ENCODE data around the gene WIPI1.

WIPI1 gene

DNA sequence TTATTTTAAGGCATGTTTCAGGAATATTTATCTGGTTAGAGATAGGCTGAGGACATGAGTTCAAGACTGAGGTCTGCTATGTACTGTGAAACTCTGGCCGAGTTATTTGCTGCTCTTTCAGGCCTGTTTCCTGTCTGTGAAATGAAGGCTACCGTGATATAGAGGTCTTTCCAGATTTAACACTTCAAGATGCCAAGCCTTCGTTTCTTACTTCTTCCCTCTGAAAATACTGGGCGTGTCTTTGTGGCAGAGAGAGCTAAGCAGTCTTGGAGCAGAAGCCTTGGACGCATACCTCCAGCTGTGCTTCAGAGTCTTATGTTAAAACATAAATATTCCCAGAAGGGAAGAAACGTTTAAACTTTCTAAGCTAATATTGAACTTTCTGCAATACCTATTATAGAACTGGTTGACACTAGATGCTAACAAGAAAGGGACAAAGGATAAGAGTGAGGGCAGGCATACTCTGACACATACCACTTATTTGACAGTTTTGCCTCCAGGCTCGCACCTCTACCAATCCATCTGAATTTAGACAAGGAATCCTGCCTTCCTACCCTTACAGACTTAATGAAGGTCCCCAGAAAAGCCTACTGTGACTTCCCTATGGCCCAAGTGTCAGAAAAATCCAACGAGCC, 17.5 kb downstream of the WIPI1 start:
- DNase-seq (ENCODE audit: low read depth in 2 of 2): no peak

DNA sequence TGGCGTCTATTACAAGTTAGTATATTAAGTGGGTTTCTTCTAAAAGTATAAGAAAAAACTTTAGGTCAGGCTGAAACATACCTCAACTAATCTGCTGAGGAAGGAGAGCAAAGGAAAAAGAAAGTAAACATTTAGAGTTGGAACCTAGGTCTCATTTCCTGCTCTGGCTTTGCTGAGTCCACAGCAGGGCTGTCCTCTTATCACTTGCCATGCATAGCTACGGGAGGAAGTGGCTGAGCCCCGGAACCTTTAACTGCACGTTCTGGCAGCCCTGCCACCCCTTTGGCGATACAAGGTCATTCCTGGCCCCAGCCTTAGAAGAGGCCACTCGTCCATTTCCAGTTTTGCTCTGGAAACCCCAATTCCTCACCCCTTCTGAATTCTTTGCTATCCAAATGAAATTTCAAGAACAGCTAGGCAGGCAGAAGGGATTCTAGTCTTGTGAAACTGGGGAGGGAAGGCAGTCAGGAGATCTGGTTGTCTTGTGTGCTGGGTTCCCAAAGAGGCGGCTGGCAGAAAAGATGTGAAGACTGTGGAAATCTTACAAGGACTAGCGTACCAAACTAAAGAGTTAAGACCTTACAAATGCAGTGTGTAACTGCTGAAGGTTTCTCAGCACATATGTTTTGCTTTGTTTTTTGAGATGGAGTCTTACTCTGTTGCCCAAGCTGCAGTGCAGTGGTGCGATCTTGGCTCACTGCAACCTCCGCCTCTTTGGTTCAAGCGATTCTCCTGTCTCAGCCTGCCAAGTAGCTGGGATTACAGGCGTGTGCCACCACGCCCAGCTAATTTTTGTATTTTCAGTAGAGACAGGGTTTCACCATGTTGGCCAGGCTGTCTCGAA, 19.1 kb downstream of the WIPI1 start:
- DNase-seq (ENCODE audit: low read depth in 2 of 2): no peak

DNA sequence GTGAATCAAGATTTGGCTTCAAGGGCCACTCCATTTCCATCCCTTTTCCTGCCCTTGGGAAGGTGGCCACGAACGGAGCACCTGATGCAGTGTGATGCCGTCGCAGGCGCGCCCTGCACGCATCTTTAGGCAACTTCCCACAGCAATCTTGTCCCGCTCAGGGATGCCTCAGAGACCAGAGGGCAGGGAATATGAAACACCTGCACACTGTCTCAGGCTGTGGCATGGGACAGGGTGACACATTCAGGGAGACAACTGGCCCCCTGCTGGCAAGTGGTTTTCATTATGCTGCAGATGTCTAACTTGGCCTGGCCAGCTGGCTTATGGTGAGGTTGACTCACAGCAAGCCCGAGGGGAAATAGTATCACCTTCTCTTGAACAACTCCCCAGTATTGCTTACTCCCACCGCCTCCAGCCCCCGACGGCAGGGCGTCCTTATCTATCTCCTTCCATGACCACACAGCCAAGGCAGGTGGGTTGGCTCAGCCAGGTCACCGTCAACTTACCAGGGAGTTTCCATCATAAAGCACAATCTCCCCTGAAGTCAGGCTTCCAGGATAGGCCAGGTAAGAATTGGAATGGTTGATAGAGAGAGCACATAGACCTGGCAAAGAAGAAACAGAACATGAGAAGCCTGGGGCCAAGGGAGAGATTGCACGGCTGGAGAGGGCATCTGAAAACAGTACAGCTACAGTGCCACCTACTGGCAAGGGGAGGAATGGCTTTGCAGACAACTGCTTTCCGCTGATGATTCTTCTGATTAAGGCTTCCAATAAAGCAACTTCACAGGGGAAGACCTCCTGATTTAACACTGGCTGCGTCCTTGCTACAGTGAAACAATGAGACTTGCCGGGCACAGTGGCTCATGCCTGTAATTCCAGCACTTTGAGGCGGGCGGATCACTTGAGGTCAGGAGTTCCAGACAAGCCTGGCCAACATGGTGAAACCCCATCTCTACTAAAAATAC, 21.1 kb downstream of the WIPI1 start:
- DNase-seq (ENCODE audit: low read depth in 2 of 2): peak; percentile 62 to 64

DNA sequence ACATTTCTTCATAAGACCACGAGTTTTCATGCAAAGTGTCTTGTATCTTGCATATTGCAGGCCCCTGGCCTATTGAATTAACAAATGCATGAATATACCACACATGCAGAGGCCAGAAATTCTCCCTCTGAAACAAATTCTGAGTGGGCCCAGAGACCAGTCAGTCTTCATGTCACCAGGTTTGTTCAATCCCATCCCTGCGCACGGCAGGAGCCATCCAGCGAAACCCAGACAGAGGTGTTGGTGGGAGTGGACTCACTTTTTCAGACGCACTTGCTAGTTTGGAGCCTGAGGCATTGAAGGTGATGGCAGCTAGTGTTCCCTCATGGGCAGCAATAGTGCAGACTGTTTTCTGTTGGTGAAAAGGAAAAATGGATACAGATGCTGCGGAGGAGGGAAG, 21.9 kb downstream of the WIPI1 start:
- DNase-seq (ENCODE audit: low read depth in 2 of 2): no peak

DNA sequence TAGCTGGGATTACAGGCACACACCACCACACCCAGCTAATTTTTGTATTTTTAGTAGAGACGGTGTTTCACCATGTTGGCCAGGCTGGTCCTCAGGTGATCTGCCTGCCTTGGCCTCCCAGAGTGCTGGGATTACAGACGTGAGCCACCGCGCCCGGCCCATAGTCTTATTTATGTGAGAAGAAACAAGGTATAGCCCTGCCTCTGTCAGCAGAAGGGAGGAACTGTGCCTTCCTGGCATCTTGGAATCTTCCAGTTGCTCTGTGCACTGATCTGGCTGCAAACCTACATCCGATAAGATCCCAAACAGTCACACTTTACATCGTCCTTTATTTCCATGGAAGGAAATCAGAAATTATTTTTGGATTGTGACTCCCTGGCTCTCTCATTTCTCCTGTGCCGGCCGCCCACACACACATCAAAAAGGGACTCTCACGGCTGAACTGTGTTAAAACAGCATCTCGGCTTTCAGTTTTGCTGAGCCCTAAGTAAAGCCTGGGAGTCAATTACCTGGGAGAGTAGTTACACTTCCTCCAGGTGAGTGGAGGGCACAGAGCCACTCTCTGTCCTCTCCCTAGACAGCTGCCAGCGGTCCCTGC, 23.3 kb downstream of the WIPI1 start:
- no peak for DNase-seq (ENCODE audit: low read depth in 2 of 2)

DNA sequence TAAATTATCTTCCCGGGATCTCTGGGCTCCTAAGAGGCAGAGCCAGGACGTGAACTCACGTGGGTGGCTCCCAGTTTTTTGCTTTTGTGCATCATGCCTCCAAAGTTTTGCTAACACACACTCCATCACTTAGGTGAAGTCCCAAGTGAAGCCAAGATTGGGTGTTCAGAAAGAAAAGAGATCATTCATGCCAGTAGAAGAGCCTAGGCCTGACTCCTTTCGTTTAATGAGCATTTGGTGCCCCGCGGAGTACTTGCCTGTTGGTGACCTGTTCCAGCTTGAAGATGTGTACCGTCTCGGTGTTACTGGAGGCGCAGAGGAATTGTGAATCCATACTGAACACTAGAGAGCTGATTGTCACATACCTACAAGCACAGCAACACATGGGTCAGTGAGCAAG, 24.1 kb downstream of the WIPI1 start:
- DNase-seq (ENCODE audit: low read depth in 2 of 2): no peak

DNA sequence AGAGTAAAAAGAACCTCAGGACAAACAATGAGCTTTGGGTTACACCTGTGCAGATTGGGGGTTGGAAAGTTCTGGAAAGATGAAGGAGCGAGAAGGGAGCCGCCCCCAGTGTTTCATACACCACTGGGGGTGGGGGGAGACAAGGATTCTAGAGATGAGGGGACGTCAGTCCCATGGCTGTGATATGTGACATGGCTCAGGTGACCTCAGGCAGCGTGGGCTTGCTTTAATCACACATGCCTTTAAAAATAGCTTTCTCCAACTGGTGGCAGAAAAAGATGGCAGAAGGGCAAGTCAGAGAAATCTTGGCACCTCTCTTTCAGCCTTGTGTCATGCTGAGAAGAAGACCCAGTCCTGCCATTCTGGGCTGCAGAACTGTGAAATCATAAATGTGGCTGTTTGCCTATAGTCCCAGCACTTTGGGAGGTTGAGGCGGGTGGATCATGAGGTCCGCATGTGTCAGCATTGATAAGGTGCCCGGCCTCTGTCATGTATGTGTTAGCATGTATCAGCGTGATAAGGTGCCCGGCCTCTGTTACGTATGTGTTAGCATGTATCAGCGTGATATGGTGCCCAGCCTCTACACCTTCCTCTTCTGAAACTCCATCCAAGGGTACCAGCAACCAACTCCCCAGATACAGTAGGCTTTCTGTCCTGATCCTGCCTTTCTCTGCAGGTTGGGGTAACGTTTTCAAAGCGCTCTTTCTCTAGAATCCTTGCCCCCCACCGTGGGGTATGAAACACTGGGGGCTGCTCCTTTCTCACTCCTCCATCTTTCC, 25.0 kb downstream of the WIPI1 start:
- DNase-seq (ENCODE audit: low read depth in 2 of 2): no peak

DNA sequence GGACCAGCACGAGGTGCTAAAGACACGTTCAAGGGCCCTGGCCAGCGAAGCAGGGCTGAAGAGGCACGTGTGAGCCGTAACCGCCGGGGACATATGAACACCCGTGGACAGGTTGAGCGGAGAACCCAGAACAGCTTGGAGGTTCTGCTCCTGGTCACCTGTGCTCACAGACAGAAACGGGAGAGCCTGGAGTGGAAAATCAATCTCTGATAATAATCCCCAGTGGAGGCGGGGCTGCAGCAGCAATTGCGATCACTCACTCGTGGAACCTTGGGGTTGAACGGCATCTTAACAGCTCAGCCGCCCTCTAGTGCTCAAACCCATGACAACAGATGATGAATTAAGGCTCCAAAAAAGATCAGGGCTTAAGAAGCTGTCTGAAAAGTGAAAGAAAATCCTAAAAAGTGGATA, 25.6 kb downstream of the WIPI1 start:
- no peak for DNase-seq (ENCODE audit: low read depth in 2 of 2)

DNA sequence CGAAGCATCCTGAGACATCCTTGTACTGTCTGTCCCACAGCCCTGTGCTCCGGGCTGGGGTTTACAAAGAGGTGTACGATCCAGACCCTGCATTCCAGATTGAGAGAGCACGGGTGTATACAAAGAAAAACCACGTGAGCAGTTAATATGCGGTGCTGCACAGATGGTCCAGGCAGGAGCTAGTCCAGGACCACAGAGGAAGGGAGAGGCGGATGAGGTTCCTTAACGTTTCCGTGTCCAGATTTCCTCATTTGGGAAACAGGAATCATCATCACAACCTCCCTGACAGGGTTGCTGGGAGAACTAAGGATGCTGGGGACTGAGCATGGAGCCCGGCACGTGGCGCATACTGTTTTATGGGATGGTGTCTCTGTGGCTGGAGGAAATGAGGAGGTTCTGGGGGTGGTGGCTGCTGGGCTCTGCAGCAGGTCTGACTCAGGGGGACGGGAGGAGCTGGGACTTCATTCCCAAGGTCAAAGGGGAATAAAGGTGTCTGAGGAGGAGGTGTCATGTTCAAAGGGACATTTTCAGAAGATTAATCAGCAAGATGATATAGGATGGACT, 26.2 kb downstream of the WIPI1 start:
- DNase-seq (ENCODE audit: low read depth in 2 of 2): no peak

DNA sequence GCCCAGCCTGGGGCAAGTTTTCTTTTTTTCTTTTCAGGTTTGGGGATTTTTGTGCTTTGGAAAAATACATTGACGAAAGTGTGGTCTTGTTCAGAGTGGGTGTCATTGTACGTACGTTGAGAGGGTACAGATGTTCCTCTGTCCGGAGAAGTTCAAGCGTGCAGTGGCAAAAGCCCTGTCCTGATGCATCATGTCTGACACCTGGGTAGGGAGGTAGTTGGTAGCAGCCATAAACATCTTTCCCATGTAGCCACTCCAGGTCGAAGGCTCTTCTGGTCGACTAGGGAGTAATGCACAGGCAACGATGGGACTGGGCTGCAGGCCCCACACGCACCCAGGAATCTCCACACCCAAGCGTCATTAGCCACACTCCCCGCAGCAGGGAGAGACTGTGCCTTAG, 27.4 kb downstream of the WIPI1 start:
- DNase-seq (ENCODE audit: low read depth in 2 of 2): no peak

DNA sequence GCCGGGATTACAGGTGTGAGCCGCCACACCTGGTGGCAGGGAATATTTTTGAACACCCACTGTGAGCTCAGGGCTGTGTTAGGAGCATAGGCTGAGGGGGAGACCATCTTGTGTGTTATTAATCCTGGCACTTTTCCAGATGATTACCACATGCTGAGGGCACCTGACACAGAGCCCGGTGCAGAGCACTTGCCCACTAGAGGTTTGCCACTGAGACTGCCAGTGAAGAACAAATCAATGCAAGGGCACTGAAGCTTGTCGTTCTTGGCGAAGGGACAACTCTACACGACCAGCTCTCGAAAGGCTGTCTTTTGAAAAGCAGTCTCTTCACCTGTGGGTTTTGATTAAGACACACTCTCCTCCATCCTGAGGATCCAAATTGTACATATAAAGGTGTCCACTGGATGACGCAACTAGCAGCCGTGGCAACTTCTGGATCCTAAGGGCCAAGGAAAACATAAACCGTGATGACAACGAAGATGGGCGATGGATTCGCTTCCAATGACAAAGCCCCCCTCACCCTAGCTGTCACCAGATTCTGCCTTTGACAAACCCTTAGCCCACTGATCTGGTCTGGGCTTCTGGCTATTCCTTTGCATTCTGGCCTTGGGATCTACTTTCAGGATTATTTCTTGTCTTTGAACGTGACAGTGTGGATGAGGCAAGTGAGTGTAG, 28.7 kb downstream of the WIPI1 start:
- no peak for DNase-seq (ENCODE audit: low read depth in 2 of 2)

DNA sequence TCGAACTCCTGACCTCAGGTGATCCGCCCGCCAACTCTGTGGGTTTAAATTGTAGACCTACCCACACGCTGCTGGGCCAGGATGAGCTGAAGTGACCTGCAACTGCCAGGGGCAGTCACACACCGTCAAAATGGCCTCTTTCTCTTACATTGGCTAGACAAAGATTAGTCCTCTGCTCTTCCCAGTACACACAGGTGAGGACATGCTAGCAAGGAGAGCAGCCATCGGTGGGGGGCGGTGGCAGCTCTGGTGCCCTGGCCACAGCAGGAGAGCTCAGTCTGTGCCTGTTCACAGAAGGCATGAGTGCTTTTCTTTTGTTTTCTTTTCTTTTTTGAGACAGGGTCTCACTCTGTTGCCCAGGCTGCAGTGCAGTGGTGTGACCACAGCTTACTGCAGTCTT, 29.7 kb downstream of the WIPI1 start:
- DNase-seq (ENCODE audit: low read depth in 2 of 2): no peak

DNA sequence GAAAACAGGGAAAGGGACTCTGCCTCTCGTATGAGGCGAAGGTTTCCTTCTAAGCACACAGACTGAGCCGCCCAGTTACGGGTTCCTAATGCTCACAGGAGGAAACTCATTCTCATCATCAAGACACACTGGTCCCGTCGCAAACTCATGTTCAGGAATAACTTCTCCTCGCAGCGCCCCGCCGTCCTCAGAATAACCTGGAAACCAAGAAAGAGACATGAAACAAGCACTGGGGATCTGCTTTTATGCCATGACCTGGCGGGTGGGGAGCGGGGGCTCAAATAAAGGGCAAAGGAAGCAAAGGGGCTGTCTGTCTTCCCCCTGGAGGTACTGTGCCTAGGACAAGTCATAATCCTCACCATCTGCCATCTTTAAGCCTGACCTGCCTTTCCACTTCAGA, 31.3 kb downstream of the WIPI1 start:
- DNase-seq (ENCODE audit: low read depth in 2 of 2): no peak

DNA sequence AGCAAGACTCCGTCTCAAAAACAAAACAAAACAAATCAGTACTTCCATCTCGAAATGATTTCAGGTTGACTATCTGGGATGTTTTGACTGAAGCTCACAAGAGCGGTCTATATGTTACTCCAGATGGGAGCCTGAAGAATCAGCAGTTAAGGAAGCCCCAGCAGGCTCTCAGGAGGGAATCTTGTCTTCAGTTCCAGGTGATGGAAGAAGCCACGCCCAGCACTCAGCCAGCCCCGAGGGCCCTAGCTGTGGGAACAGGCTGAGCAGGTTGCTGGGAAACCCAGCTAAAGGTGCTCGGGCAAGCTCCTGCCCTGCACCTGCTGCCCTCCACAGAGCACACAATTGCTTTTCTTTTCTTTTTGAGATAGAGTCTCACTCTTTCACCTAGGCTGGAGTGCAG, 32.4 kb downstream of the WIPI1 start:
- no peak for DNase-seq (ENCODE audit: low read depth in 2 of 2)

DNA sequence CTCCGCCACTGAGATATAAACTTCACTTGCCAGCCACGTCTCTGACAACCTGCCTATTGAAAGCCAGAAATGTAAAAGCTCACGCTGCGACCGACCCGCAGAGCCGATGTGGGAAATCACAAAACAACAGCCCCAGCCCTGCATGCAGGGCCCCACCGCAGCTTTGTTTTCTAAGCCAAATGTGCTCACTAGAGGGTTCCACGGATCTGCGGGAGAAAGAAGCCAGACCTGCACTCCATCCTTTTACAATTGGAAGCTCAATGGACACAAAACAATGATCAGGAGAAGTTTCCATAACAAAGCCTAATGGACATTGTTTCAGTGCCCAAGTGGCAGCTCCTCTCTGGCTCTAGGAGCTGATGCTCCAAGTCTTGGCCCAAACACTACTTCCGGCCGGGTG, 33.1 kb downstream of the WIPI1 start:
- DNase-seq (ENCODE audit: low read depth in 2 of 2): no peak

DNA sequence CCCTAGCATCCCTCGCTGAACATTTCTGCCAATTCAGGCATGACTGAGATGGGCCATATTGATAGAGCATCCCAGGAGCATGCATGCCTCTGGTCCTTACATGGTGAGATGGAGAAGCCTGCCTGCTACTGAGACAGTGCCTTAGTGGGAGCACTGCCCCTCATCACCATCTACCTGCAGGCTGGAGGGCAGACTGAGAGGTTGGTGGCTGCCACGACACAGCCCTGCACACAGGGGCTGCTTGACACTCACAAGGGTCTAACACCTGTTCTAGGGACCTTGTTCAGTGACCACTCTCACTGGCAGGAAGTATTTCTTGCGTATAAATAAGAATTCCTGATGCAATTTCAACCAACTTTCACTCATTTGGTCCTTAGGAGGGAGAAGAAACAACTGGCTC, 34.0 kb downstream of the WIPI1 start:
- DNase-seq (ENCODE audit: low read depth in 2 of 2): no peak

DNA sequence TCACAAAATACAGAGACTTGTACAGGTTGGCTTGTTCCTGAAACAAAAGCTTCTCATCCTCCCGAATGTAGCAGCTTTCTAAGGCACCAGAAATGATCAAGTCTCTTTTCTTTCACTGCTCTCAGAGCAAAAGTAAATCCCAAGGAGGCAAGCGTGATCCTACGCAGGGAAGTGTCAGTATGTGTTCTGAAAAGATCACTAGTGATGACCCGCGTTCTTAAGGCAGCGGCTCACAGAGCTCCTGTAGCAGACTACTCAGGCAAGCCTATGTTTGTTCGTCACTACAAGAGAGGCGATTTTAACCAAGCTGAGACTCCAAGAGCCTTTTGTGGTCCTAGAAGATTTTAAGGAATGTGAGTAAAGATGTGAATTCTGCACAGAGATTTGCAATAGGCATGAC, 34.5 kb downstream of the WIPI1 start:
- no peak for DNase-seq (ENCODE audit: low read depth in 2 of 2)

DNA sequence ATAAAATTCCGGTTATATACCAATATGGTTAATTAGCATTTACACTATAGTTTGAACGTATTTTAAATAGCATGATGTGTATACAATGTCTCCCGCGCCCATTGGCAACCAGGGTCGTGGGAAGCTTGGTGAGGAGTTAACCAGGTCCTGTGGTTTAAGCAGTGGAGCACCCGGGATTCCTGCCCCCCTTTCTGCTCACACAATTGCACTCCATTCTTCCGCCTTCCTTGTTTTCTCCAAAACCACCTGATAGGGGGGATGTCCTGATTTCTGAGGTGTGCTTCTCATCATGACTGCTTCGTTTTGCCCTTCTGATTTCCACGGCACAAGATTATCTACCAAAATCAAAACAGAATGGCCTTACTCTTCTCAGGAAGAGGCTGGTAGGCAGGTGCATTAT, 35.8 kb downstream of the WIPI1 start:
- DNase-seq (ENCODE audit: low read depth in 2 of 2): no peak

DNA sequence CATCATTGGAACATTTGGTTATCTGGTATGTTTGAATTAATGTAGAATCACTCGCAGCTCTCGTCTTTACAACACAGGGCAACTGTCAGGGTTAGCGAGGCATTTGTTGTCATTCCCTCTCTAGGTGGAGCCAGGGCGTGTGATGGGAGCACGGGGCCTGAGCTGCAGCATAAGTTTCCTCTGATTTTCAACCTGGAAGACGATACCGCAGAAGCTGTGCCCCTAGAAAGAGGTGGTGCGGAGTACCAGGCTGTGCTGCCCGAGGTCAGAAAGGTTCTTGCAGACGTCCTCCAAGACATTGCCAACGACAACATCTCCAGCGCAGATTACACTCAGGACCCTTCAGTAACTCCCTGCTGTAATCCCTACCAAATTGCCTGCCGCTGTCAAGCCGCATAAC, 37.2 kb downstream of the WIPI1 start:
- no peak for DNase-seq (ENCODE audit: low read depth in 2 of 2)

DNA sequence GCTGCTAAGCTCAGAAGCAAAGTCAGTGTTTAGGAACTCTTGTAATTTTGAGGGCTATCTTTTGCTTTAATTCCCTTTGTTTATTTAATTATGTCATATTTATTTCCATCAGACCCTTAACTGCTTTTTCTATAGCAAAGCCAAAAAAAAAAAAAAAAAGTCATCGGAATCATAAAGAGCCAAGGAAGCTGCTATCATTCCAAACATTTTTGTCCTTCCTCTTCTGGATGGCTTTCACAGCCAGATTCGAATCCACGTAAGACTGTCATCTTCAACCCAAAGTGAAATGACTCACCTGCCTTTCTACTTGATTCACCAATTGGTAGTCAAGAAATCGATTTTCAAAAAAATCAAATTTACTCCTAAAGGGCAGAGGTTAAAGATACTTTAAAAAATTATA, 38.4 kb downstream of the WIPI1 start:
- no peak for DNase-seq (ENCODE audit: low read depth in 2 of 2)

Measured in stimulated activated CD8-positive, alpha-beta memory T cell treated with anti-CD3 and anti-CD28 coated beads, Interleukin-15, amount 100 ng/mL, for 48 hours (primary cell).